Hepatocyte (in vitro differentiated cells): ENCODE measurements around the gene NDUFB11.

Experiments used
- EZH2 ChIP-seq: fragments of 200-600 bp; sonication (generic); IDR thresholded peaks from 2 replicates; pipeline ENCODE4 v1.6.1; 2016; ENCODE audit warnings: antibody characterized with exemption, mild to moderate bottlenecking, borderline replicate concordance
- EZH2phosphoT487 ChIP-seq: fragments of 200-600 bp; sonication (generic); IDR thresholded peaks from one replicate; pipeline ENCODE4 v1.6.1; 2018; ENCODE audit warnings: antibody characterized with exemption, mild to moderate bottlenecking, low read depth, moderate library complexity; ENCODE audit not compliant: unreplicated experiment, severe bottlenecking
- TF ChIP-seq, protein P1 (sequence below): fragments of 200-600 bp; sonication (generic); IDR thresholded peaks from 2 replicates; pipeline ENCODE4 v1.5.1; 2016; ENCODE audit warnings: antibody characterized with exemption, mild to moderate bottlenecking; ENCODE audit not compliant: poor library complexity

GRCh38 chrX:47145395-47146120, 1.1 kb upstream of the NDUFB11 start:
- TF ChIP-seq, protein P1, sequence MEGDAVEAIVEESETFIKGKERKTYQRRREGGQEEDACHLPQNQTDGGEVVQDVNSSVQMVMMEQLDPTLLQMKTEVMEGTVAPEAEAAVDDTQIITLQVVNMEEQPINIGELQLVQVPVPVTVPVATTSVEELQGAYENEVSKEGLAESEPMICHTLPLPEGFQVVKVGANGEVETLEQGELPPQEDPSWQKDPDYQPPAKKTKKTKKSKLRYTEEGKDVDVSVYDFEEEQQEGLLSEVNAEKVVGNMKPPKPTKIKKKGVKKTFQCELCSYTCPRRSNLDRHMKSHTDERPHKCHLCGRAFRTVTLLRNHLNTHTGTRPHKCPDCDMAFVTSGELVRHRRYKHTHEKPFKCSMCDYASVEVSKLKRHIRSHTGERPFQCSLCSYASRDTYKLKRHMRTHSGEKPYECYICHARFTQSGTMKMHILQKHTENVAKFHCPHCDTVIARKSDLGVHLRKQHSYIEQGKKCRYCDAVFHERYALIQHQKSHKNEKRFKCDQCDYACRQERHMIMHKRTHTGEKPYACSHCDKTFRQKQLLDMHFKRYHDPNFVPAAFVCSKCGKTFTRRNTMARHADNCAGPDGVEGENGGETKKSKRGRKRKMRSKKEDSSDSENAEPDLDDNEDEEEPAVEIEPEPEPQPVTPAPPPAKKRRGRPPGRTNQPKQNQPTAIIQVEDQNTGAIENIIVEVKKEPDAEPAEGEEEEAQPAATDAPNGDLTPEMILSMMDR, result no peak
- TF ChIP-seq EZH2phosphoT487 (no peak), EZH2 (no peak)
